ENCODE measurements around the gene DENND4B. TPM values are rescaled to one million over a fixed set of nuclear protein-coding genes. Genes with fewer than 3 reads are reported as not detected.

The DENND4B gene
- total RNA-seq, 1 experiment from 2014 or later: 5.9 TPM

DNA sequence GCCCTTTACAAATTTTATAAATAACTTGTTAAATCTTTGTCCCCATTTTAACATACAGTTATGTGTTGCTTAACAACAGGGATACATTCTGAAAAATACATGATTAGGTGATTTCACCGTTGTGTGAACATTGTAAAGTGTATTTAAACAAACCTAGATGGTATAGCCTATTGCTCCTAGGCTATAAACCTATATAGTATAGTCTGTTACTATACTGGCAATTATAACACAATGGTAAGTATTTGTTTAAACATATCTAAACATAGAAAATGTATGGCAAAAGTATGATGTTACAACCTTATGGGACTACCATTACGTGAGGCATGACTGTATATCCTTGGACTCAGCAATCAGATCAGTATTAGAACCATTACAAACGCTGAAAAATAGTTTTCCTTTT is 60.4 kb downstream of the DENND4B start:
- DNase-seq (ENCODE audit: low read depth): no peak

DNA sequence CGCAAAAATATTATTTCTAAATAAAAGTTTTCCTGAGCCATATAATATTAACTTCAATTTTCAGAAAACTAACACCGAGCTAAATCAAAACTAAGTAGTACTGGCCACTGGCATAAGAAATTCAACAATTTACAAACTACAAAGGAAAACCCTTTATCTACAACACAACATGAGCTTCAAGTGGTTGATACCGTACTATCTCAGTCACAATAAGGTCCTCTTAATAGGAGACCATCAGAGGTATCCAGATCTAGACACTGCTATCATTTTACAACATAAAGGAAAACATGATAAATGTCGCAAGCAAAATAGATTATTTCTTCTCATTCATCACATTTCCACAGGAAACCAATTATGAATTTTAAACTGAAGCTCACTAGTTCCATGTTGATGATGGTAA is 63.3 kb downstream of the DENND4B start:
- no peak for DNase-seq (ENCODE audit: low read depth)

DNA sequence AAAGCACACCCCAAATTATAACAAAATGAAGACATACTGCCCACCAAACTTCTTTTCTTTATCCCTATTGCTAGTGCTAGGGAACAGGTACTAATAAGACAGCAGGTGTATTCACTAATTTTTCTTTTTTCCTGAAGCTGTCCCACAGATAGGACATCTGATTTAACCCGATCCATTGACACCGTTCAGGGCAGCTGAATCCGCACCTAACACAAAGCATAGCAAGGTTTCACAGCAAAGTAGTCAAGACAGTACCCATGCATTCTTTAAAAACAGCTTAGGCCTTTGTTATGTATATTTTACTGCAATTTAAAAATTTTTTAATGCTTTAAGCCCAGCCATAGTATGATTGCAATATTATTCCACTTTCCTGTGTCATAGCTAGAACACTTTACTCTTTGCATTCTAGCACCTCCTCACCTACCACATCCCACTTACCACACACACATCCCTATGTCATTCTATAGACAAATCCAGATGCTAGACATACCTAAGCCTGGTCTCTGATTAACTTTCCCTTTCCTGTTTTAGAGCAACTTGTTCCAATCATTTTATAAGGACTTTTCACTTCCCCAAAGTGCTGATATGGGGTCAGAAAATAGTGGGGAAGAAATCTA is 64.1 kb downstream of the DENND4B start:
- no peak for DNase-seq (ENCODE audit: low read depth)

DNA sequence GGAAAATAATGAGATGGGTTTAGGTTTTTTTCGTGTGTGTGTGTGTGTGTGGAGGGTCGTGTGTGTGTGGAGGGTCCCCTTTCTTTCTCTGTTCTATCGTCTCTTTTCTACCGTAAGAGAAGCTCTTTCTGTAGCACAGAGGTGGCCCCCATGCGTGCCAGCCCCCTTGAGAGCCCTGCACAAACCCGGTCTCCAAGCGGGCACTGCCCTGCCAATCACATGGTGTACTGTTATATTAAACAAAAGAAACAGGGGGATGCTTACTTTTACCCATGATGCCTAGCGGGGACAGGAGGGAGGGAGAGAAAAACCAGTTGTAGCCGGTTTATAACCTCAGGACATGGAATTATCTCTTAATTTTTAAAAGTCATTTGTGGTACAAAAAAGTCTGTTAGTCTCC is 64.8 kb downstream of the DENND4B start:
- peak; percentile 26 for DNase-seq (ENCODE audit: low read depth)

DNA sequence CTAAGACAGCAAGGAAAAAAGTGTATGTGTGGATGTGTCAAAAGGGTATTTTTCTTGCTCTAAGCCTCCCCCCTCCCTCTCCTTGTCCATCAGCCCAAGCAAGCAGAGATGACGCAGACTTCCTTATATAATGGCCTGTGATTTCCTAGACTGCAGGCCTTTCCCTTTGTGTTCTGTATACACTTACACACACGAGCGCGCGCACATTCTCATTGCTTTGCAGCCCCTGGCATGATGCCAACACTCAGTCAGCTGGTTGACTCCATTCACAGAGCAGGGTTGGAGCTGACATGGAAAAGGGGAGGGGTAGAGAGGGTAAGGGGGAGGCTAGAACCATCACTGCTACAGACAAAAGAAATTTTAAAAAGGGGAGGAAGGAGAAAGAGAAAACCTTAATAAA is 65.6 kb downstream of the DENND4B start:
- peak; percentile 84 for DNase-seq (ENCODE audit: low read depth)

DNA sequence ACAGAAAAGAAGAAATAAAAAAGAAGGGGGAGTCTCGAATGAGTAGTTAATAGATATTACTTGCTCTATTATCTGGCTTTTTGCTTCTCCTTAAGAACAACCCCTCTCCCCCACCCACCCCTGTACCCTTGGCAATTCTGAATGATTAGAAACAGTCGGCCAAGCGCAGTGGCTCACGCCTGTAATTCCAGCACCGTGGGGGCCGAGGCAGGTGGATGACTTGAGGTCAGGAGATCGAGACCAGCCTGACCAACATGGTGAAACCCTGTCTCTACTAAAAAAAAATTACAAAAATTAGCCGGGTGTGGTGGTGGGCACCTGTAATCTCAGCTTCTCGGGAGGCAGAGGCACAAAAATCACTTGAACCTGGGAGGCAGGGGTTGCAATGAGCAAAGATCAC is 66.5 kb downstream of the DENND4B start:
- no peak for DNase-seq (ENCODE audit: low read depth)

Other genes with a start within 250 kb of the DENND4B start
- gene INTS3, start 218.7 kb downstream of the DENND4B start, total RNA-seq (2014; rRNA removed; shearing (Covaris generic)): 18.4 and 20.4 TPM in 2 replicates
- 7.4 and 7.5 TPM in 2 replicates for gene SLC27A3, start 171.3 kb downstream of the DENND4B start, total RNA-seq (2014; rRNA removed; shearing (Covaris generic))
- gene GATAD2B, start 23.7 kb downstream of the DENND4B start, total RNA-seq (2014; rRNA removed; shearing (Covaris generic)): 5.1 and 7.3 TPM in 2 replicates
- 9.1 and 11.2 TPM in 2 replicates for gene CRTC2, start 11.9 kb upstream of the DENND4B start, total RNA-seq (2014; rRNA removed; shearing (Covaris generic))
- gene SLC39A1, start 16.8 kb upstream of the DENND4B start, total RNA-seq (2014; rRNA removed; shearing (Covaris generic)): 70.4 and 95.4 TPM in 2 replicates
- gene CREB3L4, start 21.2 kb upstream of the DENND4B start, total RNA-seq (2014; rRNA removed; shearing (Covaris generic)): 7.0 and 10.4 TPM in 2 replicates
- 155 and 201 TPM in 2 replicates for gene JTB, start 31.0 kb upstream of the DENND4B start, total RNA-seq (2014; rRNA removed; shearing (Covaris generic))
- gene RAB13, start 39.6 kb upstream of the DENND4B start, total RNA-seq (2014; rRNA removed; shearing (Covaris generic)): 41.3 and 44.3 TPM in 2 replicates
- gene RPS27, start 44.0 kb upstream of the DENND4B start, total RNA-seq (2014; rRNA removed; shearing (Covaris generic)): 2,227 and 2,841 TPM in 2 replicates
- gene NUP210L, start 208.4 kb upstream of the DENND4B start, total RNA-seq (2014; rRNA removed; shearing (Covaris generic)): not detected in 2 replicates
- gene TPM3, start 245.4 kb upstream of the DENND4B start, total RNA-seq (2014; rRNA removed; shearing (Covaris generic)): 499 and 606 TPM in 2 replicates